Suppressor macrophage treated with lipopolysaccharide for 4 hours (primary cell): ENCODE data around the gene KRTAP5-4.
"Not testable (repeated sequence)": the region's sequence is repeated elsewhere in the genome, so short reads cannot be mapped to it uniquely, and the experiment has no call there.

ENCODE experiments used
- DNase-seq: peaks from one replicate; pipeline ENCODE4 v3.0.0-alpha.2; 2020

KRTAP5-4 gene

GRCh38 chr11:1598406-1598805 lies 23.5 kb downstream of the KRTAP5-4 start:
- not testable (repeated sequence) for DNase-seq

GRCh38 chr11:1597994-1598380 lies 24.0 kb downstream of the KRTAP5-4 start, which contains the start of gene KRTAP5-2:
TSS of gene KRTAP5-2 (minus strand) at chr11:1598294. CDS start at chr11:1598250, 44 bp downstream.
- no peak for DNase-seq

- DNase-seq = no peak
Observed at GRCh38 chr11:1597331-1597993, 24.5 kb downstream of the KRTAP5-4 start.

GRCh38 chr11:1596576-1597121 lies 25.3 kb downstream of the KRTAP5-4 start:
- not testable (repeated sequence) for DNase-seq

- not testable (repeated sequence) for DNase-seq
Observed at GRCh38 chr11:1595994-1596575, 25.9 kb downstream of the KRTAP5-4 start.

GRCh38 chr11:1592628-1593027 lies 29.3 kb downstream of the KRTAP5-4 start:
- DNase-seq = no peak

- DNase-seq = no peak
Observed at GRCh38 chr11:1589996-1590395, 31.9 kb downstream of the KRTAP5-4 start.

- peak; percentile 82 for DNase-seq
Observed at GRCh38 chr11:1589191-1589963, 32.6 kb downstream of the KRTAP5-4 start.

- no peak for DNase-seq
Observed at GRCh38 chr11:1586699-1587098, 35.2 kb downstream of the KRTAP5-4 start.

GRCh38 chr11:1584661-1585370 lies 37.1 kb downstream of the KRTAP5-4 start, which contains the start of gene KRTAP5-1:
TSS of gene KRTAP5-1 (minus strand) at chr11:1585283. CDS start at chr11:1585249, 34 bp downstream.
- DNase-seq = not testable (repeated sequence)

GRCh38 chr11:1582909-1583308 lies 39.0 kb downstream of the KRTAP5-4 start:
- not testable (repeated sequence) for DNase-seq

GRCh38 chr11:1581976-1582375 lies 40.0 kb downstream of the KRTAP5-4 start:
- DNase-seq = no peak

- DNase-seq = no peak
Observed at GRCh38 chr11:1576825-1577224, 45.1 kb downstream of the KRTAP5-4 start.

- DNase-seq = not testable (repeated sequence)
Observed at GRCh38 chr11:1575756-1576155, 46.2 kb downstream of the KRTAP5-4 start.

GRCh38 chr11:1574933-1575242 lies 47.0 kb downstream of the KRTAP5-4 start:
- no peak for DNase-seq

GRCh38 chr11:1574238-1574932 lies 47.6 kb downstream of the KRTAP5-4 start:
- DNase-seq = peak; percentile 64

- no peak for DNase-seq
Observed at GRCh38 chr11:1573903-1574237, 48.1 kb downstream of the KRTAP5-4 start.

GRCh38 chr11:1573077-1573902 lies 48.6 kb downstream of the KRTAP5-4 start:
- DNase-seq = no peak

GRCh38 chr11:1572197-1573076 lies 49.5 kb downstream of the KRTAP5-4 start, which contains the start of gene DUSP8:
TSS of gene DUSP8 (minus strand) at chr11:1572271. CDS start at chr11:1565826, 6,445 bp downstream.
- peak; percentile 93 for DNase-seq

- DNase-seq = no peak
Observed at GRCh38 chr11:1571760-1572196, 50.2 kb downstream of the KRTAP5-4 start.
